ENCODE measurements around the gene MREG. TPM values are rescaled to one million over a fixed set of nuclear protein-coding genes. Genes with fewer than 3 reads are reported as not detected.

Gene MREG
- total and polyA plus RNA-seq, 3 donors from 2014 or later, result 3.0 to 5.2 (median 4.3) TPM

- WGBS, 2 donors, result 85 to 86% methylated on average over 4 of the region's 4 CpGs
- H3K27ac ChIP-seq, result no peak overlapping the region
- DNase-seq, result no peak
- H3K27me3 ChIP-seq, result no peaks in the 10 kb centered on the region
- H3K4me1 ChIP-seq, result peaks cover 6% of the 10 kb centered on the region
- TF ChIP-seq POLR2A (IDR thresholded peaks at IDR 0.05) (no peak), CTCF (IDR thresholded peaks at IDR 0.05) (no peak)
- no peaks in the 10 kb centered on the region for H3K36me3 ChIP-seq (ENCODE audit: low read depth, missing control alignments)
- intact Hi-C loops (cut with DNase I; ENCODE audit: low total_unique reads), result loop anchor here (10.0 kb wide), 1 partner anchor 63 kb away; no protein-coding TSS in a partner anchor
- H3K4me3 ChIP-seq, result no peak overlapping the region
- H3K9me3 ChIP-seq, result no peaks in the 10 kb centered on the region
Measured at GRCh38 chr2:216017365-216017764, 4.0 kb upstream of the MREG start.

- no peaks in the 10 kb centered on the region for H3K27me3 ChIP-seq
- H3K27ac ChIP-seq, result no peak overlapping the region
- H3K4me1 ChIP-seq, result peaks cover 6% of the 10 kb centered on the region
- H3K9me3 ChIP-seq, result no peaks in the 10 kb centered on the region
- DNase-seq, result no peak
- 80 to 85% methylated on average over 1 of the region's 1 CpG for whole genome bisulfite sequencing, 2 donors
- intact Hi-C loops (cut with DNase I; ENCODE audit: low total_unique reads), result loop anchor here (10.0 kb wide), 1 partner anchor 62 kb away; no protein-coding TSS in a partner anchor
- TF ChIP-seq CTCF (IDR thresholded peaks at IDR 0.05) (no peak), POLR2A (IDR thresholded peaks at IDR 0.05) (no peak)
- no peak overlapping the region for H3K4me3 ChIP-seq
- no peaks in the 10 kb centered on the region for H3K36me3 ChIP-seq (ENCODE audit: low read depth, missing control alignments)
Measured at GRCh38 chr2:216016581-216016980, 3.2 kb upstream of the MREG start.

GRCh38 chr2:216015722-216016464 is 2.5 kb upstream of the MREG start:
- Histone ChIP-seq H3K4me1 (peaks cover 6% of the 10 kb centered on the region), H3K27ac (no peak overlapping the region), H3K9me3 (no peaks in the 10 kb centered on the region), H3K4me3 (no peak overlapping the region), H3K27me3 (no peaks in the 10 kb centered on the region), H3K36me3 (ENCODE audit: low read depth, missing control alignments) (no peaks in the 10 kb centered on the region)
- WGBS, 2 donors, result 66 to 72% methylated on average over 5 of the region's 5 CpGs
- no peak for DNase-seq
- TF ChIP-seq CTCF (IDR thresholded peaks at IDR 0.05) (no peak), POLR2A (IDR thresholded peaks at IDR 0.05) (no peak)
- intact Hi-C loops (cut with DNase I; ENCODE audit: low total_unique reads), result loop anchor here (10.0 kb wide), 1 partner anchor 61 kb away; no protein-coding TSS in a partner anchor

GRCh38 chr2:216014986-216015385 is 1.6 kb upstream of the MREG start:
- no peak for TF ChIP-seq CTCF (IDR thresholded peaks at IDR 0.05)

More at GRCh38 chr2:216014986-216015385, 1.6 kb upstream of the MREG start:
- no peaks in the 10 kb centered on the region for H3K27me3 ChIP-seq
- no peak overlapping the region for H3K4me3 ChIP-seq
- no peak overlapping the region for H3K27ac ChIP-seq
- no peaks in the 10 kb centered on the region for H3K36me3 ChIP-seq (ENCODE audit: low read depth, missing control alignments)
- H3K9me3 ChIP-seq, result no peaks in the 10 kb centered on the region
- intact Hi-C loops (cut with DNase I; ENCODE audit: low total_unique reads), result loop anchor here (10.0 kb wide), 1 partner anchor 60 kb away; no protein-coding TSS in a partner anchor
- H3K4me1 ChIP-seq, result peaks cover 6% of the 10 kb centered on the region
- DNase-seq, result no peak
- 67 to 73% methylated on average over 23 of the region's 23 CpGs for whole genome bisulfite sequencing, 2 donors

Measured in testis (tissue), 3 donors.